ENCODE measurements around the gene ALX1.

ALX1 gene

DNA sequence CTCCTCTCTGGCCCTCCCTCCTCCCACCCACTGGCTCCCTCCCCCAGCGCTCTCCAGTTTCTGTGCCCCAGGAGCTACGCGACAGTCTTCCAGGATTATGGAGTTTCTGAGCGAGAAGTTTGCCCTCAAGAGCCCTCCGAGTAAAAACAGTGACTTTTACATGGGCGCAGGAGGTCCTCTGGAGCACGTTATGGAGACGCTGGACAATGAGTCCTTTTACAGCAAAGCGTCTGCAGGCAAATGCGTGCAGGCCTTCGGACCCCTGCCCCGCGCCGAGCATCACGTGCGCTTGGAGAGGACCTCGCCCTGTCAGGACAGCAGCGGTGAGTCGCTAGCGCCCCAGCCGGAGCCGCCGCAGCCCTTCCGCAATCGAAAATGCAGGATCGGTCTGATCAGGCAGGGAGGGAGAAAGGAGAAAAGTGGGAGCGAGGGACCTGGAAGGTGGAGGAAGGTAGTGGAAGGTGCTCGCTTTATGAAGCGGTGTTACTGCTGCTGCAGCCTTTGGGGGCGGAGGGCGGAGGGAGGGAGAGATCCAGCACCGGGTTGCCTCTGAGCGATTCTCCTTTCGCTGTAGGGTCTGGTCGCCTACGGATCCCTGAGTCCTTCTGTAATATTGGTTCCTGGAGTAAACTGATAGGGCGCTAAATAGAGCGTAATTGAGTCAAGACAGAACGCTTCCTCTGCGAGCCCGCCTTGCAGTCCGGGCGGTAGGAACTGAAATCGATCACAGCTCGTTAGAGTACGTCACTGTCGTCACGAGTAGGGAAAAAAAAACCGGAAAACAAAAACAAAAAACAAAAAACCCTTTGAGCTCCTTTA is at the start of gene ALX1:
TSS of gene ALX1 (plus strand) at position 56 of the 819 bp plus-strand sequence. CDS start at position 98, 42 bp downstream.
- H3K4me3 ChIP-seq (replicated peaks in 1 of 2; ENCODE audit: low read depth in 2 of 2, low read length in 2 of 2): peak within 1 kb of the TSS; percentile 39 to 49
- TF ChIP-seq, protein P1, sequence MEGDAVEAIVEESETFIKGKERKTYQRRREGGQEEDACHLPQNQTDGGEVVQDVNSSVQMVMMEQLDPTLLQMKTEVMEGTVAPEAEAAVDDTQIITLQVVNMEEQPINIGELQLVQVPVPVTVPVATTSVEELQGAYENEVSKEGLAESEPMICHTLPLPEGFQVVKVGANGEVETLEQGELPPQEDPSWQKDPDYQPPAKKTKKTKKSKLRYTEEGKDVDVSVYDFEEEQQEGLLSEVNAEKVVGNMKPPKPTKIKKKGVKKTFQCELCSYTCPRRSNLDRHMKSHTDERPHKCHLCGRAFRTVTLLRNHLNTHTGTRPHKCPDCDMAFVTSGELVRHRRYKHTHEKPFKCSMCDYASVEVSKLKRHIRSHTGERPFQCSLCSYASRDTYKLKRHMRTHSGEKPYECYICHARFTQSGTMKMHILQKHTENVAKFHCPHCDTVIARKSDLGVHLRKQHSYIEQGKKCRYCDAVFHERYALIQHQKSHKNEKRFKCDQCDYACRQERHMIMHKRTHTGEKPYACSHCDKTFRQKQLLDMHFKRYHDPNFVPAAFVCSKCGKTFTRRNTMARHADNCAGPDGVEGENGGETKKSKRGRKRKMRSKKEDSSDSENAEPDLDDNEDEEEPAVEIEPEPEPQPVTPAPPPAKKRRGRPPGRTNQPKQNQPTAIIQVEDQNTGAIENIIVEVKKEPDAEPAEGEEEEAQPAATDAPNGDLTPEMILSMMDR (IDR thresholded peaks at IDR 0.05; ENCODE audit: low read depth, low read length): no peak
- peak; percentile 14 to 35 for DNase-seq (ENCODE audit: low read depth in 2 of 2)

DNA sequence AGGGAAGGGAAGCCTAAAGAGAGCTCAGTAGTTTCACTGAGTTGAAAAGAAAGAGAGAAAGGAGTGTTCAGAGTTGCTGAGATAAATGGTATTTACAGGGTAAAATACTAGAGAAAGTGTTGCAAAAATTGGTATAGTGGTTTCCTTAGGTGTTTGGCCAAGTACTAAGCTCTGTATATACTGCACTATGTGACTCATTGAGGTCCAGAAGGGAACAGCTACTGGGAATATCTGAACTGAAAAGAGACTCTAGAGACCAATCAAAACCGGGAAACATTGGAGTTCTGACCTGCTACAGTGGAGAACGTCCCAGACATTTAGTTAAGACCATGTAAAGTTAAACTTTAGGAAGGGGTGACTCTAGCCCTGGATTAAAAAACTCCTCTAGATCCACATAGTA is 42.7 kb upstream of the ALX1 start:
- DNase-seq (ENCODE audit: low read depth in 2 of 2): no peak
- no peak overlapping the region for H3K4me3 ChIP-seq (replicated peaks in 1 of 2; ENCODE audit: low read depth in 2 of 2, low read length in 2 of 2)
- TF ChIP-seq, protein P1 (IDR thresholded peaks at IDR 0.05; ENCODE audit: low read depth, low read length): no peak

DNA sequence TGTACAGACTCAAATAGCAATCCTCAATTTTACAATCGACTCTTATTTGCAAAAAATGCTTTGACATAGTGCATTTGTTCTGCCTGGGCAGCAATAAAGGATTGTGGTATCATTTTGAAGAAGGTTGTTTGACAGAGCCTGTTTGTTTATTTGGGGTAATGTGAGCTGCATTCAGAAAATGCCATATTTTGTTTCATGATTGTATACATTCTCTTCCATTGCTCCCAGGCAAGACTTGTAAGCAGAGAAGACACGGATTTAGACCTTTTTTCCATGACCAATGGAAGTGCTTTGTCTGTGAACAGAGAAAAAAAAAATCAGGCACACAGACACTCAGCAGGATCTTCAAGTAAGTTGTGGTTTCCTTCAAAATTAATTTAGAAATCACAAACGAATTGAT is 35.5 kb upstream of the ALX1 start:
- TF ChIP-seq, protein P1 (IDR thresholded peaks at IDR 0.05; ENCODE audit: low read depth, low read length): no peak
- no peak overlapping the region for H3K4me3 ChIP-seq (replicated peaks in 1 of 2; ENCODE audit: low read depth in 2 of 2, low read length in 2 of 2)
- DNase-seq (ENCODE audit: low read depth in 2 of 2): no peak

GRCh38 chr12:85253853-85254252 is 26.2 kb upstream of the ALX1 start:
- TF ChIP-seq, protein P1 (IDR thresholded peaks at IDR 0.05; ENCODE audit: low read depth, low read length): no peak
- no peak overlapping the region for H3K4me3 ChIP-seq (replicated peaks in 1 of 2; ENCODE audit: low read depth in 2 of 2, low read length in 2 of 2)
- no peak for DNase-seq (ENCODE audit: low read depth in 2 of 2)

GRCh38 chr12:85257671-85258070 is 22.3 kb upstream of the ALX1 start:
- no peak overlapping the region for H3K4me3 ChIP-seq (replicated peaks in 1 of 2; ENCODE audit: low read depth in 2 of 2, low read length in 2 of 2)
- TF ChIP-seq, protein P1 (IDR thresholded peaks at IDR 0.05; ENCODE audit: low read depth, low read length): no peak
- DNase-seq (ENCODE audit: low read depth in 2 of 2): no peak

GRCh38 chr12:85260447-85260846 is 19.6 kb upstream of the ALX1 start:
- TF ChIP-seq, protein P1 (IDR thresholded peaks at IDR 0.05; ENCODE audit: low read depth, low read length): no peak
- no peak overlapping the region for H3K4me3 ChIP-seq (replicated peaks in 1 of 2; ENCODE audit: low read depth in 2 of 2, low read length in 2 of 2)
- DNase-seq (ENCODE audit: low read depth in 2 of 2): no peak

Measured in cardiac fibroblast (primary cell).